GM12878 (cell line): ENCODE results near the gene DGKB. TPM values are rescaled to one million over a fixed set of nuclear protein-coding genes. Genes with fewer than 3 reads are reported as not detected.

Experiments
- ATAC-seq: fragments of 200-7000 bp; cut with Tn5 transposase; 3 replicates; pipeline ENCODE4 v1.9.1; 2020; ENCODE audit warnings: mild to moderate bottlenecking, moderate library complexity
- BruUV-seq: library from RNA; stranded (reverse); fragments of 400-500 nt; replicated peaks from 2 replicates; lab custom pipeline; 2021; lab: Mats Ljungman, UMichigan
- CTCF ChIA-PET: fragments of 300-600 bp; sonication (Branson Sonifier 250); formaldehyde crosslinking; extraction: SDS; loops from one replicate; lab custom pipeline; 2021; ENCODE audit warnings: inconsistent platforms; lab: Yijun Ruan, JAX
- POLR2A ChIA-PET: fragments of 350-600 bp; formaldehyde crosslinking; extraction: SDS; loops from one replicate; lab custom pipeline; 2021; ENCODE audit warnings: inconsistent platforms; lab: Charles Lee
- RAD21 ChIA-PET: fragments of 300-600 bp; sonication (Branson Sonifier 250); formaldehyde crosslinking; loops from one replicate; lab custom pipeline; 2023; ENCODE audit warnings: antibody characterized with exemption; ENCODE audit not compliant: unreplicated experiment; lab: Charles Lee
- SMC1A ChIA-PET: fragments of 300-600 bp; sonication (Branson Sonifier 250); formaldehyde crosslinking; loops from one replicate; lab custom pipeline; 2023; ENCODE audit not compliant: unreplicated experiment, uncharacterized antibody; lab: Charles Lee
- DNase-seq: peaks from one replicate; pipeline ENCODE4 v3.0.0-alpha.2; 2011; ENCODE audit warnings: low read depth, low spot score
- FAIRE-seq: peaks from 3 replicates; lab custom pipeline; 2011; peaks lifted over from hg19 to GRCh38; lab: Jason Lieb, UNC
- H2AFZ ChIP-seq: 2 replicates; pipeline ENCODE4 v1.6.0; 2011; ENCODE audit warnings: low read depth, low read length, control low read depth; ENCODE audit not compliant: control insufficient read depth
- H3K27ac ChIP-seq: 2 replicates; pipeline ENCODE4 v1.5.1; 2011; ENCODE audit warnings: control low read depth; ENCODE audit not compliant: control insufficient read depth, insufficient read depth
- H3K27me3 ChIP-seq, 2 experiments: replicated peaks in 1 of 2; 2 replicates each; pipeline versions ENCODE4 v1.6.0 to v1.6.1; 2011; ENCODE audit warnings: low read length in 1 of 2; ENCODE audit not compliant: control insufficient read depth in 2 of 2, insufficient read depth in 2 of 2
- H3K36me3 ChIP-seq, 2 experiments: 2 replicates each; pipeline ENCODE4 v1.5.1; 2011; ENCODE audit warnings: low read length in 1 of 2; ENCODE audit not compliant: control insufficient read depth in 2 of 2, insufficient read depth in 2 of 2
- H3K4me1 ChIP-seq: 2 replicates; pipeline ENCODE4 v1.6.1; 2011; ENCODE audit warnings: mild to moderate bottlenecking, low read length, moderate library complexity, mixed read lengths; ENCODE audit not compliant: control insufficient read depth, insufficient read depth
- H3K4me2 ChIP-seq: 2 replicates; pipeline ENCODE4 v1.6.0; 2011; ENCODE audit warnings: control low read depth; ENCODE audit not compliant: control insufficient read depth, insufficient read depth
- H3K4me3 ChIP-seq: fragments of 200-600 bp; sonication (generic); 2 replicates; pipeline ENCODE4 v1.5.1; 2016
- H3K79me2 ChIP-seq: 2 replicates; pipeline ENCODE4 v1.6.0; 2011; ENCODE audit warnings: low read length; ENCODE audit not compliant: control insufficient read depth, insufficient read depth
- H3K9ac ChIP-seq: 2 replicates; pipeline ENCODE4 v1.8.0; 2011; ENCODE audit warnings: low read length, control low read depth, mixed read lengths; ENCODE audit not compliant: control insufficient read depth, insufficient read depth
- H3K9me3 ChIP-seq: replicated peaks from 3 replicates; pipeline ENCODE4 v1.5.1; 2011; ENCODE audit warnings: mild to moderate bottlenecking, low read length; ENCODE audit not compliant: control insufficient read depth, insufficient read depth
- H4K20me1 ChIP-seq: 2 replicates; pipeline ENCODE4 v1.6.0; 2011; ENCODE audit not compliant: control insufficient read depth, insufficient read depth
- CBFB ChIP-seq: IDR thresholded peaks from 2 replicates; pipeline ENCODE4 v1.6.1; 2016; ENCODE audit warnings: antibody characterized with exemption, low read depth
- CREB1 ChIP-seq: IDR thresholded peaks from 2 replicates; pipeline ENCODE4 v1.6.1; 2012; ENCODE audit warnings: low read depth, mild to moderate bottlenecking, inconsistent platforms
- E2F8 ChIP-seq: fragments of 450-650 bp; IDR thresholded peaks from 2 replicates; pipeline ENCODE4 v1.6.1; 2018; ENCODE audit warnings: mild to moderate bottlenecking, low read depth, moderate library complexity; ENCODE audit not compliant: partially characterized antibody
- FOXM1 ChIP-seq: IDR thresholded peaks from 2 replicates; pipeline ENCODE4 v1.6.1; 2012; ENCODE audit warnings: low read depth, mild to moderate bottlenecking, inconsistent platforms, low read length, moderate library complexity
- GABPA ChIP-seq: IDR thresholded peaks from 2 replicates; pipeline ENCODE4 v1.6.1; 2014; ENCODE audit warnings: antibody characterized with exemption, low read depth, mild to moderate bottlenecking, inconsistent platforms
- IRF5 ChIP-seq: fragments of 450-650 bp; IDR thresholded peaks from 2 replicates; pipeline ENCODE4 v1.6.1; 2017; ENCODE audit warnings: borderline replicate concordance
- MEF2B ChIP-seq: fragments of 450-650 bp; IDR thresholded peaks from 2 replicates; pipeline ENCODE4 v1.6.1; 2018; ENCODE audit warnings: mild to moderate bottlenecking, moderate library complexity; ENCODE audit not compliant: partially characterized antibody, poor library complexity, severe bottlenecking
- NBN ChIP-seq: fragments of 450-650 bp; IDR thresholded peaks from 2 replicates; pipeline ENCODE4 v1.6.1; 2016
- NFXL1 ChIP-seq: fragments of 450-650 bp; IDR thresholded peaks from 2 replicates; pipeline ENCODE4 v1.6.1; 2017; ENCODE audit warnings: antibody characterized with exemption, mild to moderate bottlenecking, borderline replicate concordance
- SRF ChIP-seq, 2 experiments: IDR thresholded peaks; 2 replicates each; pipeline ENCODE4 v1.6.1; 2011; ENCODE audit warnings: low read depth in 2 of 2, low read length in 2 of 2, mild to moderate bottlenecking in 1 of 2, moderate library complexity in 1 of 2
- SUPT20H ChIP-seq: IDR thresholded peaks from 2 replicates; pipeline ENCODE4 v1.6.1; 2011; ENCODE audit warnings: low read depth, mild to moderate bottlenecking, low read length, moderate library complexity, borderline replicate concordance; ENCODE audit not compliant: control insufficient read depth
- ZBED1 ChIP-seq: IDR thresholded peaks from 2 replicates; pipeline ENCODE4 v1.6.1; 2016; ENCODE audit warnings: borderline replicate concordance
- ZNF207 ChIP-seq: fragments of 450-650 bp; IDR thresholded peaks from 2 replicates; pipeline ENCODE4 v1.6.1; 2014; ENCODE audit warnings: antibody characterized with exemption, mild to moderate bottlenecking, borderline replicate concordance
- ZNF24 ChIP-seq: fragments of 450-650 bp; IDR thresholded peaks from 2 replicates; pipeline ENCODE4 v1.6.1; 2017; ENCODE audit warnings: antibody characterized with exemption, mild to moderate bottlenecking
- WGBS: methylation state at CpG from one replicate; pipeline ENCODE4 v1.1.6; 2016; ENCODE audit warnings: low lambda C conversion rate; ENCODE audit not compliant: insufficient replicate concordance, insufficient coverage; ENCODE audit errors: missing lambda C conversion rate; 5-methylcytosine and 5-hydroxymethylcytosine counted together
- in situ Hi-C: fragments of 300-500 bp; cut with MboI; formaldehyde crosslinking; loops from 9 replicates; pipeline ENCODE4 v1.14.3; 2018; ENCODE audit warnings: mixed read lengths
- intact Hi-C: fragments of 100-400 bp; cut with micrococcal nuclease; formaldehyde crosslinking; loops from one replicate; pipeline ENCODE4 v1.14.2; 2022; ENCODE audit not compliant: unreplicated experiment
- polyA plus RNA-seq, 11 experiments: library from polyadenylated mRNA; depleted of rRNA in 4 of 11; unstranded in 6 of 11; stranded (reverse) in 5 of 11; fragments of >200 nt; fragmentation: Nextera tagmentation in 4 of 11; fragmentation: Illumina TruSeq in 1 of 11; extraction: Ambion mirVana in 4 of 11; extraction: Trizol in 1 of 11; gene quantifications; 1 replicate in 1 of 11; 2 replicates in 10 of 11; pipeline versions ENCODE4 v1.2.1 to v1.2.3, GENCODE V29; 2011 to 2016; ENCODE audit warnings: inconsistent platforms in 2 of 11, missing spikeins in 2 of 11, low read depth in 1 of 11
- total RNA-seq, 4 experiments: library from RNA; depleted of rRNA in 3 of 4; stranded (reverse); fragments of >200 nt in 3 of 4; fragmentation: Illumina TruSeq in 1 of 4; extraction: Trizol in 1 of 4; gene quantifications; 2 replicates each; pipeline versions ENCODE4 v1.2.1 to v1.2.3, GENCODE V29; 2013 to 2021

DGKB gene
- total and polyA plus RNA-seq, 10 of the 15 experiments (the other 5 are each of a cell fraction or from before 2014, with no cell fraction given) = 0.02 to 0.10 (median 0.04) TPM; not detected in 6

- TF ChIP-seq E2F8 (no peak), NBN (no peak), CREB1 (no peak), ZBED1 (no peak), ZNF24 (no peak), GABPA (no peak), ZNF207 (no peak)
Observed at GRCh38 chr7:14740606-14741005, 161.9 kb downstream of the DGKB start (continued).

- Histone ChIP-seq H3K4me2 (no peak overlapping the region), H3K79me2 (no peaks in the 10 kb centered on the region), H3K9me3 (no peaks in the 10 kb centered on the region; the same call in 1 of the 3 replicates), H4K20me1 (no peaks in the 10 kb centered on the region), H3K4me3 (no peak overlapping the region), H3K27me3 (no peaks in the 10 kb centered on the region), H3K9ac (no peak overlapping the region), H2AFZ (no peak overlapping the region), H3K36me3 (no peaks in the 10 kb centered on the region), H3K27ac (no peak overlapping the region), H3K4me1 (no peaks in the 10 kb centered on the region)
- intact Hi-C loops = no loop called here
- SMC1A ChIA-PET = interaction anchor here (0.7 to 1.1 kb wide), 2 partner anchors 13 to 113 kb away, joined by 3 read pairs; no protein-coding TSS in a partner anchor
- ATAC-seq (no peak), DNase-seq (no peak), FAIRE-seq (no peak)
- no TSS peak for BruUV-seq
- POLR2A ChIA-PET = no interaction called here
- in situ Hi-C loops = no loop called here
- RAD21 ChIA-PET = no interaction called here
- TF ChIP-seq IRF5 (no peak), SRF (IDR thresholded peaks at IDR 0.05; ENCODE audit: low read depth in 2 of 2, low read length in 2 of 2) (no peak), MEF2B (no peak), SUPT20H (no peak), FOXM1 (no peak), CBFB (no peak), NFXL1 (no peak)
- CTCF ChIA-PET = interaction anchor here (1.0 kb wide), 1 partner anchor 48 kb away, joined by 3 read pairs; no protein-coding TSS in a partner anchor
- WGBS = 62% methylated on average over 12 of the region's 12 CpGs
Observed at GRCh38 chr7:14739841-14740185, 162.7 kb downstream of the DGKB start.
